A549 (cell line): ENCODE data around the gene STAB2.

ENCODE experiments used
- EHF ChIP-seq: fragments of 250-450 bp; sonication (Bioruptor Pico); IDR thresholded peaks from 2 replicates; pipeline ENCODE4 v1.5.0; 2020; ENCODE audit warnings: mild to moderate bottlenecking
- EP300 ChIP-seq, 2 experiments: fragments of >200 bp; sonication (Bioruptor Twin); formaldehyde crosslinking; IDR thresholded peaks; 2 replicates in 1 of 2; 3 replicates in 1 of 2; pipeline ENCODE4 v1.6.1; 2016 to 2017
- JUN ChIP-seq, 2 experiments: fragments of >200 bp; sonication (Bioruptor Twin); formaldehyde crosslinking; IDR thresholded peaks; 2 replicates in 1 of 2; 3 replicates in 1 of 2; pipeline ENCODE4 v1.6.1; 2016 to 2017
- NFE2L2 ChIP-seq: fragments of 150-350 bp; conservative IDR thresholded peaks from 2 replicates; pipeline ENCODE4 v1.6.1; 2014; ENCODE audit warnings: low read length
- POLR2A ChIP-seq: IDR thresholded peaks from 2 replicates; pipeline ENCODE4 v1.6.1; 2012; ENCODE audit warnings: mild to moderate bottlenecking, low read length

DNA sequence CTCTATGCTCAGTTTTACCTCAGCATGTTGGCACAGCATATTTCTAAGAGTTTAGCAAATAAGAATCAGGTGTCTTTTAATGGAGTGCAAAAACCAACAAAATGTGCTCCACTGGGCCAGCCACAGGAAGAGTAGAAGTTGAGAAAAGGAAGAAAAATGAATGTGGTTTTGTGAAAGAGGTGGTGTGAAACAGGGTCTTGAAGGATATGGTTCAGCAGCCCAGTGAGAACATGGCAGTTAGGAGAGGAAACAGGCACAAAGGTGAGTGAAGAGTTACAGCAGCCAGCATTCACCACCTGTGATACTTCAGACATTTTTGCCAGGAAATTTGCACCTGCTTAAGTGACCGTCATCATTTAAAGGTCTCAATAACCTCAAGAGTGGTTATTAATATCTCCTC lies 2.4 kb downstream of the STAB2 start:
- no peak for TF ChIP-seq JUN (IDR thresholded peaks at IDR 0.05)
- no peak for TF ChIP-seq EHF (CRISPR knock-in tag)
- no peak for TF ChIP-seq NFE2L2
- no peak for TF ChIP-seq EP300 (IDR thresholded peaks at IDR 0.05)
- TF ChIP-seq POLR2A = no peak
